HG03575 (cell line): ENCODE results near the gene THSD7A.

Experiments
- ATAC-seq: cut with Tn5 transposase; IDR thresholded peaks from one replicate; pipeline ENCODE4 v1.9.1; 2021; ENCODE audit not compliant: unreplicated experiment, insufficient number of reproducible peaks, low FRiP score; ENCODE audit errors: extremely low read depth

The THSD7A gene

DNA sequence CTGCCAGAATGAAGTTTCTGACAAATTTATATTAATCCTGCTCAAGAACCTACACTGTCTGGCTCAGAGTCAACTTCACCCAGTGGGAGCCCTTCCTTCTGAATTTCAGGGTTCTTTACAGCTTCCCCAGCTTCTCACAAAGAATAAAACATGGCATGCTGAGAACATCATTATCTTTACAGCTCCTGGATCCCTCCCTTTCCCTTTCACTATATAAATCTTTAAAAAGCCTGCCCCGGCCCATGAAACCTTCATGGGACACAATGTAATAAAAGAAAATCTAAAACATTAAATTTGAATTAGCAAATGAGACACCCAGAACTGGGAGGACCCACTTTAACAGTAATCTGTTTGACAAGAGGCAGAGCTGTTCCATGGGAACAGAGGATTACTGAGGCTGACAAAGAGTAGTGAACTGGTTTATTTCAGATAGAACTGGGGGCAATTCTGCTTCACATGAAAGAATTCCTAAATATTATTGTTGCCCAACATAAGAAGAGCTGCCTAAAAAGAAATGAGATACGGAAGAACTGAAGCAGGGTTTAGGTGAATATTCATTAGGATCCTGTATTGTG is 222.8 kb downstream of the THSD7A start:
- no peak for ATAC-seq

DNA sequence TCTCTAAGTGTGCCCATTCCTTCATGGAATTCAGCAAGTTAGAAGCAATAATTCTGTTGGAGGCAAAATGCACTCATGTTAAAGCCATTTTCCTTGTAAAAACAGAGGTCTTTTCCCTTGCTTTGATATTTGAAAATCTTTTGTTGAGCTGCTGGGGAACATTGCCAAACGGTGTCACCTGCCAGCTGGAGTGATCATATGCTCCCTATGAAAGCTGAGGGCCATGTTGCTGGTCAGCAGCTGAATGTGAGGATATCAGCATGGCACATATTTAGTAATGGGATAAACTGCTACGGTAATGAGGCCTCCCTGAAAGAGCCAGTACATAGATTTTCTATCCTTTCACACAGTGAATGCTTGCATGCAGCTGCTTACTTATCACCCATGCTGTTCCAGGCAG is 224.3 kb downstream of the THSD7A start:
- no peak for ATAC-seq

DNA sequence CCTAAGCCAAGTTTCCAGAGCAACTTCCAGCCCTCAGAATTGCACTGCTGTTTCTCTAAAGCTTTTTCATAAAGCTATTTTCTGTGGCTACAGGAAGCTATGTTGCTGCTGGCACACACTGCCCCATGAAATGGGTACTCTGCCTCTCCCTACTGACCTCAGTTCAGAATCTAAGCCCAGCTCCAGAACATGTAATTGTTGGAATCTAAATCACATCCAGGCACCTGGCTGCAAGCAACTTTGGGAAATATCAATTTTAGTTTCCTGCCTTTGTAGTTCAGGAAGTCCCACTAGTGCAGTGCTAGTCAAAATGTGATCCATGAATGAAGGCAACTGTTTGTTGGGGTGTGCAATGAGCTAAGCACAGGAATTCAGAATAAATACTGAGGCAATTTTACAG is 226.2 kb downstream of the THSD7A start:
- no peak for ATAC-seq

DNA sequence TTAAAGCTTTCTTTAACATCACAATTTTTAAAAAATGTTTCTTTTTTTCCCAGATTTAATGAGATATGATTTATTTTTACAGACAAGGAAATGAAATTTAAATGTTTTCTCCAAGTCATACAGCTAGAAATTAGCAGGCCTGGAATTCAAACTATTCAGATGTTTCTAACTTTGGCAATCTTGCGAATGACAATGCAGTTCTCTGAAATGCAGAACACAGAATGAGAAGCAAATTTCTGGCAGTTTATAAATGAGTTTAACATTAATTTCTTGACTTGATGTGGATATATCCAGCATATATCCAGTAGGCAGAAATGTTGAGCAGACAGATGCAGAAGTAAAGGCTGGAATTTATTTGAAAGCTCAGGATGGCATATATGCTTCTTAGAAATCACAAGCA is 227.5 kb downstream of the THSD7A start:
- no peak for ATAC-seq

DNA sequence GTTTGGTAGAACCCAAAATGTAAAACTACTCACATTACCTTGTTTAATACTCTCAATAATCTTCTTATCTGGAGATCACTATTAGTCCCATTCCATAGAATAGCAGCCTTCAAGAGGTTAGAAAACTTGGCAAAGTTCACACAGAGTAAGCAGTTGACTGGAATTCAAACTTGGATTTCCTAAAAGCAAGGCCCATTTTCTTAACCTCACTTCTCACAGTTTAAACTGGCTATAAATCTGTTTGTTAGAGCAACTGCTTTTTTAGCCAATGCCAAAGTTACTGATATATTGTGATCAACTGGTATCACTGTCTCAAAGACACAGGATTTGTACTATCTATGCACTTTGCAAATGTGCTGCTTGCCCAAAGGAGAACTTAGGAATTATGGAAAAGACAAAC is 230.2 kb downstream of the THSD7A start:
- no peak for ATAC-seq

DNA sequence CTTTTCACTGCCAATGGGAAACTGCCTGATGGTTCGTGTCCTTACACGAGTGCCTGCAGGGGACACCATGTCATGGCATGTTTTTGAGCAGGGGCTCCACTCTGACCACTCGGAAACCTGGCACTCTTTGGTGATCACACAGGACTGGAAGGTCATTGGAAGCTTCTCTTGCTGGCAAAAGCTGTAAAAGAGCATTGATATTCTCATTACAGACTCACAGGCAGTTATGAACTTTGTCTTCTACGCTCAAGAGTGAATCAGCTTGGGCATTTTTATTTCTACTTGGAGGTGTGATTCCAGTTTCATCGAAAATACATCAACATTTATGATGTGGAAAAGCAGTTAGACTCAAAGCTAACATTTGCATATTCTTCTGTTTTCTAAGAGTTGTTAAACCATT is 238.7 kb downstream of the THSD7A start:
- no peak for ATAC-seq

DNA sequence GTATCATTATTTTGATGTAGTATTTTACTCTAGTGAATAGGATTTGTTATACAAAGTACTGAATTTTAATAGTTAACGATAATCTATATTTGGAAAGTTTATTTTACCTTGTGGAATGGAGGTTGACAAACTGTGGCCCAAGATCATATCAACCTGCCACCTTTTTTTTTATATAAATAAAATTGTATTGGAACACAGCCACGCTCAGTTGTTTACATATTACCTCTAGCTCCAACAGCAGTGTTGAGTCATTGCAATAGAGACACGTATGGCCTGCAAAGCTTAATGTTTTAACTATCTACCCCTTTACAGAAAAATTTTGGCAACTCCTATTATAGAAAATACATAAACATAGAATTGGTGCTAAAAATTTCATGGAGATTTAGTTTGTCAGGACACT is 239.3 kb downstream of the THSD7A start:
- ATAC-seq, result no peak

DNA sequence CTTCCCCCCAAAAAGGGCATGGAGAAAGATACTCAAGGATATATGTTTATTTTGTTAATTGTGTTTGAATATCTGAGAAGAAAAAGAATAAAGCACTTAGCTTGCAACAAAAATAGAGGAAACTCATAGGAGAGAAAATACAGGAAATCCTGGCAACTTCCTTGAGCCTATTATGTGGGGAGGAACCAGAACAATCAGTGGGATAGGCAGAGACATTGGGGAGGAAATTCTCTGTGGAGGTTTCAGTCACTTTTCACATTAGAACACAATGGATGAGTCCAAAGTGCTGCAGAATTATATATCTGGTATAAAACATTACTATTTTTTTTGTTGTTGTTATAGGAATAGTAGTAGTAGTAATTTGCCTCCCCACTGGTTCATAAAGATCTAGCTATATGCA is 240.1 kb downstream of the THSD7A start:
- no peak for ATAC-seq

DNA sequence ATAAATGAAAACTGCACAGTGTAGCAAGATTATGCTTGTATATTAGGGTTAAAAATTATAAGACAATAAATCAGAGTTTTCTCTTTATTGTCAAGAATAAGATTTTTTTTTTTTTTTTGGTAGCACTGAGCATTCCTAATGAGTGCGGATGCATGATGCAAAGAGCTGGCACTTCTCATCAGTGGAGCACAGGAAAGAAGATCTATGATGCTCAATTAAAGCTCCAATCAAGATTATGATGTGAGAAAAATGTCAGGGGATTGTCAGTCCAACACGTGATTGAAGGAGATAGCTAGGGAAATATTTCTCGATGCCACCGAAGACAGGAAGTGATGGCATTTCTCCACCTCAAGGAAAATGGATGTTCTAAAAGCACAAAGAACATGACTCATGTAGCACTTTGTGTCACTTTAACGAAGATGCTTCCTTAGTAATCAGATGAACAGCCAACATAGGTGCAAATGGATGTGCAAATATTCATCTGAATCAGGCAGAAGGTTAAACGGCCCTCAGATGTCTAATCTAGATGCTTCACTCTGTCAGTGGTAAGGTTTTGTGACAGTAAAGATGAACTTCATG is 240.9 kb downstream of the THSD7A start:
- no peak for ATAC-seq

DNA sequence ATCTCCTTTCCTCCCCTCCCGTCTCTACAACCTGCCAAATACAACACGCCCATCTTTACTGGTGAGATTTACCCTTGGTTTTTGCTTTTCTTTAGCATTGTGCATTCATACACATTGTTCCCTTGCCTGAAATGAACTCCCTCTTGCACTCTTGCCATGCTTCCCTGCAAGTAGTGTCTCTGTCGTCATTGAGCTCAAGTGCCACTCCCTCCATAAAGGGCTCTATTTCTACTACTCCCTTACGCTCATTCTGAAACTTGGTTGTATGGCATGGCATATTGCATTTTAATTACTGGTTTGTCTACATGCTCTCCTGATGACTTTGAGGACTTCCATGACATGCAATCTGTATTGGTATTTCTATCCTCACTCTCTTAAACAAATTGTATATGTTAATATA is 242.7 kb downstream of the THSD7A start:
- no peak for ATAC-seq

DNA sequence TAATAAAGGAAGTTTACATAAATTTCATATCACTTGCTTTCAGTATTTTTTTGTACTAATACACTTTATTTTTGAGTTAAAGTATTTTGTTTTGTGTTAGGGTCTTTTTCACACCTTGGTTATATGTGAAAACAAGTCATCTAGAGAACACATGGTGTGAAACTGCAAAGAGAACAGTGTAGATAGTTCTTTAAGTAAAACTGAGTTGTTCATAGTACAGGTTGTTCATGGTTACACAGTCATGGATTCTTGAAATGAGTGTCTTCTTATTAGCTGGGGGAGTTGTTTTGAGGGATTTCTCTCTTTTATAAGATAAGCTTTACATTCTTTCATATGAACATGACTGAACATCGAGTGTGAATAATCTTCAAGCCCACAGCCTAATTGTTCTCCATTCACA is 244.2 kb downstream of the THSD7A start:
- no peak for ATAC-seq

DNA sequence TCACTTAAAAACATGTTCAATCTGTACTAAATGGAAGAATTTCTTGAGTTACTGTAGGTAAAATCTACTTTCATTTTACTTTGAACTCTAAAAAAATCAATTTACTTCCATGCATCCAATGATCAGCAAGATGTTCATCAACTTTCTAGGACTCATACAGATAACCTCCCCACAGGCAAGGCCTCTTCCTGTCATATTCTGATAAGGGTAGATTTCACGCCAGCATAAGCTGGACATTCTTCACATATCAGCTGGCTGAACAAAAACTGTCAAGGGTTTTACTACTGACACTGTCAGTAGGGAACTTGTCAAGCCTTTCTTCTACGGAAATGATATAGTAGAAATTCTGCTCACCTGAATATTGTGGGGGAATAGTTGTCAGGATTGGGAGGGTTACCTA is 244.9 kb downstream of the THSD7A start:
- no peak for ATAC-seq

DNA sequence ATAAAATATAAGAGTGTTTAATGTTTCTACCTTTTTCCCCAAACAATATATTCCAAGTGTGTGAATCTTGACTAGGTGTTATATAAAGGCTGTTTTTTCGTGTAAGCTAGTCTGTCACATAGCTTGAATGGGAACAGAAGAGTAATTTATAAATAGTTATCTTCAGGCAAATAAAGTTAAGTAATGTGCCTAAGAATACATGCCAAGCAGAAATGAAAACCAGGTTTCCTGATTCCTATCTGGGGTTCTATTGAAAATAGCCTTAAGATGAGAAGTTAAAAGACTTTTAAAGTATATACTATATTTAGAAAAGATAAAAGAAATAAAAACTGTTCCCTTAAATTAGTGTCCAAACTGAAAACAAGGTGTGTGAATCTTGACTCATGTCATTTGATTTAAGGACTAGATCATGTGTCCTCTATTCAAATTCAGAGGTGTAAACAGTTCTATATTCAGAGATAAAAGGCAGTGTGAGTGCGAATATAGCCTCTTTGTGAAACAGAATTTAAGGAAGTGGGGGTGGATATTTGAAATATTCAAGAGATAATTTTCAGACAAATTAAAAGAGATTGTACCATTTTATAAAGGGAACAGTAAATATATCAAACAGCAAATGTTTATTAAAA is 247.5 kb downstream of the THSD7A start:
- no peak for ATAC-seq

DNA sequence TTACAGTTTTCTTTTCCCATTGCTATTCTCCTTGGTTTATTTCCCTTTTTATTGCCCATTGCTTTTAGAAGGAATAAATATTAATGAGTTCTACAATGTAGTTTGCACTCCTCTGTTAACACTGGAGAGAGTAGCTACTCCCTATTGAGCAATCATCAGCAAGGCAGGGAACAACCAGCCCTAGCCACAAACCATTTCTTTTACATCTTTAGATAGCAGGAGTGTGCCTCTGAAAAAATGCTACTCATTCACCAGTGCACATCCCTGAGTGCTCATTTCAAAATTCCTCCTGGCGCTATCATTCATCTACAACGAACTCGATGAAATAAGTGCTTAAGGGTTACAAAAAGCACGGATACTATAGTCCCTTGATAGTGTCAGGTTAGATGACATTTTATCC is 252.9 kb downstream of the THSD7A start:
- no peak for ATAC-seq

DNA sequence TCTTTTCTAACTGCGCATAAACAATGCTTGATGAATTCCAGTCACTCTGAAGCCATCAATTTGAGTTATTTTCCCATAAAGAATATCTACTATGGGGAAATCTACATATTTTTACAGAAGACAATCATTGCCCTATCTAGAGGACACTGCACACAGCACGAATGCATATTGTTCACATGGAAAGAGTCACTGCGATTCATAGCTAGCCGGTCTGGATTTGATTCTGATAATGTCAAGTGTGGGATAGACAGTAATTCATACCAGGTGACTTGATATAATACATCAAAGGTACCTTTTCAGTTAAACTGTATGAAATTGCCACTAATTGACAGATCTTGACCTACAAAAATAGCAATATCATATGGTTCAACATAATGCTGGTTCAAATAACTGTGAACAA is 255.7 kb downstream of the THSD7A start:
- no peak for ATAC-seq

DNA sequence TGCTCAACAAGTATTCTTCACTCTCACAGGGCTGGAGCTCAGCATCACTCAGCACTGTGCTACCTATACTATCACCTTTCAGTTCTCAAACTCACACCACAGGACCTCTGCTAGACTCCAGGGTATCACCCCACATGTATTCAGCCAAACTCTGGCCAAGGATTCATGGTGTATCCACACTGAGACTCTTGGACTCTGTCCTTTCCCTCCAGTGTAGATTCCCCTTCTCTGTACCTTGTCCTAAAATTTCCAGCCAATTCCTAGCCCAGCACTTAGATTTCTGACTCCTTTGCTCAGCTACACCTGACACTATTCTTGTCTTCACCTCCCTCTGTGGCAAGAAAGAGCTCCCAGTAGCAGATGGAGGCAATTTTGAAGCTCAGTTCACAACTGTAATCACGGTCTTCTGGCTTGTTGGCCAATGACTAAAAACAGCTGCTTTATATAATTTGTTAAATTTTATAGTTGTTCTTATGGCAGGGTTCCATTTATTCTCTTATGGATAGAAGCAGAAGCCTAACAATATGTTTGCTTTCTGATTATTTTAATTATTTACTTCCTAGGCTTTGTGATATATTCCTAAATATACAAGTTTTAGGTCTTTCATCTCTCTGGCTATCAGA is 258.8 kb downstream of the THSD7A start:
- no peak for ATAC-seq

DNA sequence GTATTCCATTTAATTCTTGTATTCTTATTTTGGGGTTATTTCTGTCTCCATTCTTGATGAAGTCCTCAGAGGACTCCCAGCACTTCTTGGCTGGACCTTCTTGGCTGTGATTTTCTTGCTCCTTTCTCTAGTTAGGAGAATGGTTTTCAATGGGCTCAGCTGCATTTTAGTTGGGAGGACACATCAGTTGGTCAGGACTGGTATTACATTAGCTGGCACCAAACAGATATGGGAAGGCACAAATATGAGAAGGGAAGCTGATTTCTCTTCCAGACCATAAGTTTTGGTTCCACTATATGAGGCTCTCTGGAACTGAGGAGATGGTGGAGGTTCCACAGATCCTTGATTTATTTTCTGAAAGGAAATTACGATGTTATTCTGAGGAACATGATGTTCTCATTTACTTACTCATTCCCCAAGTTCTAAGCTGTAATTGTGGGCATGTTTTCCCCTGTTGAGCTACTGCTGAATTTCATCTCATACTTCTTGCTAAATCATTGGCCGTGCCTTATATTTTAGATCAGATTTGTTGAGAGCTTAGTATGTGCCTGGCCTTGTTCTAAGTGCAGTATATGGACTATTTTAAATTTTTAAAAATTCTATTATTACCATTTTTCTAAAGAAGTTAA is 261.0 kb downstream of the THSD7A start:
- no peak for ATAC-seq

DNA sequence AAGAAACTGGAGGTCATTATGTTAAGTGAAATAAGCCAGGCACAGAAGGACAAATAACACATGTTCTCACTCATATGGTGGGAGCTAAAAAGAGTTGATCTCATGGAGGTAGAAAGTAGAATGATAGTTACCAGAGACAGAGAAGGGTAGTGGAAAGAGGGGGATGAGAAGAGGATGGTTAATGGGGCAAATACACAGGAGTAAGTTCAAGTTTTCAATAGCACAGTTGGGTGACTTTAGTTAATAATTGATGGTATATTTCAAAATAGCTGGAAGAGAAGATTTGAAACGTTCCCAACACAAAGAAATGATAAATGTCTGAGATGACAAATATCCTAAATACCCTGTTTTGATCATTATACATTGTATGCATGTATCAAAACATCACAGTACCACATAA is 261.8 kb downstream of the THSD7A start:
- no peak for ATAC-seq

DNA sequence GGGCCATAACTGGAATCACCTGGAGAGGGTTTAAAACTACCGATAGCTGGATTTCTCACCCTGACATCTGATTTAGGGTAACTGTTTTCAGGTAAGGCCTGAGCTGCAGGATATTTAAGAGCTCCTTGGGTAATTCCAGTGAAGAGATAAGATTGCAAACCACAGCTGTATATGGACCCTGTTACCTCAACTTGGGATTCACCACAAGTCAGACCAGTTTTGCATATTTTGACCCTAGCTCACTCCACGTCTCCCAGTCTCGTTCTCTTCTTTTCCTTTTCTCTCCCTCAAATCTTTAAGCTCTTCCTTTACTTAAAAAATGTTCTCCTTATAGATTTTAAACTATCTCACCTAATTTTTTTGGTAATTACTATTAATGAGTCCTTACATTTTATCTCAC is 264.4 kb downstream of the THSD7A start:
- no peak for ATAC-seq

DNA sequence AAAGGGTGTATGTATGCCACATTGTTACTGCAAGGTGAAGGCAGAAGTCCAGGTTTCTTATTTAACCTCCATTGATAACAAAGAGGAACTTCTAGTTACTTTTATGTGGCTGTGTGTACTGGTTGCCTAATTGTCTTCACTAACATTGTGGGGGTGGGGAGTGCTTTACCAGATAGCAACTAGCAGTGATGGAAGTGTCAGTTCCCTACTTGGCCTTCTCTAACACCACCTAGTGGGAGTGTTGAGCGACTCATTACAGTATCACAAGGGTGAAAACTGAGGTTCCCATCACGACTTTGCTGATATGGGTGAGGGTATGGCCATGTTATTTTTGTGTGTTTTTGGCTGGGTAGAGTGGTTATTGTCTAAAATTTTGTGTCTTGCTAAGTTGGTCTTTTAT is 274.4 kb downstream of the THSD7A start:
- peak; percentile 92 for ATAC-seq
